ENCODE results near the gene RAVER1. TPM values are rescaled to one million over a fixed set of nuclear protein-coding genes. Genes with fewer than 3 reads are reported as not detected.

RAVER1 gene
- total and polyA plus RNA-seq, 10 of the 15 experiments (the other 5 are each of a cell fraction or from before 2014, with no cell fraction given): 0.03 to 87.0 (median 12.1) TPM

DNA sequence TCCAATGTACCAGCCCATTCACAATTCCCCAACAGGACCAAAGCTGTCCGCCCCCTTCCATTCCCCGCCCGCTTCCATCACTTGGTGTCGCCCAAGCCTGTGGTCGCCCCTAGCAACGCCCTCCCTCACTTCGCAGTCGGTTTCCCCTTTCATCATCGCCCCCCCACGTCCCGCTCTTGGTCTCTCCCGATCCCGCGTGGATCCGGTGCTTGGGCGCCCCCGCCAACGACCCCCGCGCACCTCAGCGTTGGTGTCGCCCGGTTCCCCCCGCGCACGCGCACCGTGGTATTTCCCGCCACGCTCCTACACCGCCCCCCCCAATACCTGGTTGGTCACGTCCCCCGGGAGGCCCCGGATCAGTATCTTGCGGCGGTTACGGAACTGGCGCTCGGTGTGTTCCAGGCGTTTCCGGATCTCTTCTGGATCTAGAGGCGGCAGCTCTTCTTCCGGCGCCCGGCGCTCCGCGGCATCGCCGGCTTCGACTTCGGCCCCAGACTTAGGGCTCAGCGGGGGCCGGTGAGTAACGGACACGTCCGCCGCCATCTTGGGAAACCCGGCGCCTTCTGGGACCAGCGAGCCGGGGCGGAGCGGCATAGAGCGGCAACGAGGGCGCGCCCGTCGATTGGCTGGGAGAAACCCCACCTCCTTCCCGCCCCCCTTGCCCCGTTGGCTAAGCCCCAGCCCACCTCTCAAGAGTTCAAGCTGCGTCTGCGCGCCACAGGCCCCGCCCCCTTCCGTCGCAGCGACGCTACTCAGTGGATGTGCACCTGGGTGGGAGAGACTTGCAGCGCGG lies at the start of gene RAVER1 (continued):
- TF ChIP-seq NFYB (IDR thresholded peaks at IDR 0.05; ENCODE audit: insufficient read depth, low read depth, low read length) (peak; percentile 81), ZNF274 (IDR thresholded peaks at IDR 0.05; ENCODE audit: insufficient read depth, insufficient read length) (no peak), TBL1XR1 (IDR thresholded peaks at IDR 0.05; ENCODE audit: low read depth, low read length) (no peak), RB1 (IDR thresholded peaks at IDR 0.05; ENCODE audit: borderline replicate concordance) (peak; percentile 83; the same call in 1 of the 2 replicates), NFXL1 (IDR thresholded peaks at IDR 0.05; ENCODE audit: borderline replicate concordance) (no peak), RELA (IDR thresholded peaks at IDR 0.05; ENCODE audit: borderline replicate concordance, partially characterized antibody) (no peak), CBFB (IDR thresholded peaks at IDR 0.05; ENCODE audit: low read depth) (peak; percentile 72), POLR2AphosphoS2 (IDR thresholded peaks at IDR 0.05; ENCODE audit: low read depth, low read length) (peak; percentile 95), RFX5 (IDR thresholded peaks at IDR 0.05; ENCODE audit: low read depth, low read length) (no peak), ZNF207 (IDR thresholded peaks at IDR 0.05; ENCODE audit: borderline replicate concordance) (peak; percentile 79), RAD51 (IDR thresholded peaks at IDR 0.05) (no peak), SREBF1 (IDR thresholded peaks at IDR 0.05; ENCODE audit: low read length) (peak; percentile 92), CREB1 (IDR thresholded peaks at IDR 0.05; ENCODE audit: low read depth) (peak; percentile 63; the same call in 1 of the 2 replicates), ZBED1 (IDR thresholded peaks at IDR 0.05; ENCODE audit: borderline replicate concordance) (0 out of 2 replicates have a peak, but pooled peaks have one; percentile 52)
- TF ChIP-seq, protein P1, sequence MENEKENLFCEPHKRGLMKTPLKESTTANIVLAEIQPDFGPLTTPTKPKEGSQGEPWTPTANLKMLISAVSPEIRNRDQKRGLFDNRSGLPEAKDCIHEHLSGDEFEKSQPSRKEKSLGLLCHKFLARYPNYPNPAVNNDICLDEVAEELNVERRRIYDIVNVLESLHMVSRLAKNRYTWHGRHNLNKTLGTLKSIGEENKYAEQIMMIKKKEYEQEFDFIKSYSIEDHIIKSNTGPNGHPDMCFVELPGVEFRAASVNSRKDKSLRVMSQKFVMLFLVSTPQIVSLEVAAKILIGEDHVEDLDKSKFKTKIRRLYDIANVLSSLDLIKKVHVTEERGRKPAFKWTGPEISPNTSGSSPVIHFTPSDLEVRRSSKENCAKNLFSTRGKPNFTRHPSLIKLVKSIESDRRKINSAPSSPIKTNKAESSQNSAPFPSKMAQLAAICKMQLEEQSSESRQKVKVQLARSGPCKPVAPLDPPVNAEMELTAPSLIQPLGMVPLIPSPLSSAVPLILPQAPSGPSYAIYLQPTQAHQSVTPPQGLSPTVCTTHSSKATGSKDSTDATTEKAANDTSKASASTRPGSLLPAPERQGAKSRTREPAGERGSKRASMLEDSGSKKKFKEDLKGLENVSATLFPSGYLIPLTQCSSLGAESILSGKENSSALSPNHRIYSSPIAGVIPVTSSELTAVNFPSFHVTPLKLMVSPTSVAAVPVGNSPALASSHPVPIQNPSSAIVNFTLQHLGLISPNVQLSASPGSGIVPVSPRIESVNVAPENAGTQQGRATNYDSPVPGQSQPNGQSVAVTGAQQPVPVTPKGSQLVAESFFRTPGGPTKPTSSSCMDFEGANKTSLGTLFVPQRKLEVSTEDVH (IDR thresholded peaks at IDR 0.05; ENCODE audit: low read depth, partially characterized antibody): peak; percentile 90
- TF ChIP-seq, protein P2, sequence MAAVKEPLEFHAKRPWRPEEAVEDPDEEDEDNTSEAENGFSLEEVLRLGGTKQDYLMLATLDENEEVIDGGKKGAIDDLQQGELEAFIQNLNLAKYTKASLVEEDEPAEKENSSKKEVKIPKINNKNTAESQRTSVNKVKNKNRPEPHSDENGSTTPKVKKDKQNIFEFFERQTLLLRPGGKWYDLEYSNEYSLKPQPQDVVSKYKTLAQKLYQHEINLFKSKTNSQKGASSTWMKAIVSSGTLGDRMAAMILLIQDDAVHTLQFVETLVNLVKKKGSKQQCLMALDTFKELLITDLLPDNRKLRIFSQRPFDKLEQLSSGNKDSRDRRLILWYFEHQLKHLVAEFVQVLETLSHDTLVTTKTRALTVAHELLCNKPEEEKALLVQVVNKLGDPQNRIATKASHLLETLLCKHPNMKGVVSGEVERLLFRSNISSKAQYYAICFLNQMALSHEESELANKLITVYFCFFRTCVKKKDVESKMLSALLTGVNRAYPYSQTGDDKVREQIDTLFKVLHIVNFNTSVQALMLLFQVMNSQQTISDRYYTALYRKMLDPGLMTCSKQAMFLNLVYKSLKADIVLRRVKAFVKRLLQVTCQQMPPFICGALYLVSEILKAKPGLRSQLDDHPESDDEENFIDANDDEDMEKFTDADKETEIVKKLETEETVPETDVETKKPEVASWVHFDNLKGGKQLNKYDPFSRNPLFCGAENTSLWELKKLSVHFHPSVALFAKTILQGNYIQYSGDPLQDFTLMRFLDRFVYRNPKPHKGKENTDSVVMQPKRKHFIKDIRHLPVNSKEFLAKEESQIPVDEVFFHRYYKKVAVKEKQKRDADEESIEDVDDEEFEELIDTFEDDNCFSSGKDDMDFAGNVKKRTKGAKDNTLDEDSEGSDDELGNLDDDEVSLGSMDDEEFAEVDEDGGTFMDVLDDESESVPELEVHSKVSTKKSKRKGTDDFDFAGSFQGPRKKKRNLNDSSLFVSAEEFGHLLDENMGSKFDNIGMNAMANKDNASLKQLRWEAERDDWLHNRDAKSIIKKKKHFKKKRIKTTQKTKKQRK (IDR thresholded peaks at IDR 0.05; ENCODE audit: low read depth, low read length): no peak
- TF ChIP-seq, protein P3, sequence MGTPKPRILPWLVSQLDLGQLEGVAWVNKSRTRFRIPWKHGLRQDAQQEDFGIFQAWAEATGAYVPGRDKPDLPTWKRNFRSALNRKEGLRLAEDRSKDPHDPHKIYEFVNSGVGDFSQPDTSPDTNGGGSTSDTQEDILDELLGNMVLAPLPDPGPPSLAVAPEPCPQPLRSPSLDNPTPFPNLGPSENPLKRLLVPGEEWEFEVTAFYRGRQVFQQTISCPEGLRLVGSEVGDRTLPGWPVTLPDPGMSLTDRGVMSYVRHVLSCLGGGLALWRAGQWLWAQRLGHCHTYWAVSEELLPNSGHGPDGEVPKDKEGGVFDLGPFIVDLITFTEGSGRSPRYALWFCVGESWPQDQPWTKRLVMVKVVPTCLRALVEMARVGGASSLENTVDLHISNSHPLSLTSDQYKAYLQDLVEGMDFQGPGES (IDR thresholded peaks at IDR 0.05): no peak
- TF ChIP-seq, protein P4, sequence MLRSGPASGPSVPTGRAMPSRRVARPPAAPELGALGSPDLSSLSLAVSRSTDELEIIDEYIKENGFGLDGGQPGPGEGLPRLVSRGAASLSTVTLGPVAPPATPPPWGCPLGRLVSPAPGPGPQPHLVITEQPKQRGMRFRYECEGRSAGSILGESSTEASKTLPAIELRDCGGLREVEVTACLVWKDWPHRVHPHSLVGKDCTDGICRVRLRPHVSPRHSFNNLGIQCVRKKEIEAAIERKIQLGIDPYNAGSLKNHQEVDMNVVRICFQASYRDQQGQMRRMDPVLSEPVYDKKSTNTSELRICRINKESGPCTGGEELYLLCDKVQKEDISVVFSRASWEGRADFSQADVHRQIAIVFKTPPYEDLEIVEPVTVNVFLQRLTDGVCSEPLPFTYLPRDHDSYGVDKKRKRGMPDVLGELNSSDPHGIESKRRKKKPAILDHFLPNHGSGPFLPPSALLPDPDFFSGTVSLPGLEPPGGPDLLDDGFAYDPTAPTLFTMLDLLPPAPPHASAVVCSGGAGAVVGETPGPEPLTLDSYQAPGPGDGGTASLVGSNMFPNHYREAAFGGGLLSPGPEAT (IDR thresholded peaks at IDR 0.05; ENCODE audit: low read depth): peak; percentile 98
- TF ChIP-seq, protein P5, sequence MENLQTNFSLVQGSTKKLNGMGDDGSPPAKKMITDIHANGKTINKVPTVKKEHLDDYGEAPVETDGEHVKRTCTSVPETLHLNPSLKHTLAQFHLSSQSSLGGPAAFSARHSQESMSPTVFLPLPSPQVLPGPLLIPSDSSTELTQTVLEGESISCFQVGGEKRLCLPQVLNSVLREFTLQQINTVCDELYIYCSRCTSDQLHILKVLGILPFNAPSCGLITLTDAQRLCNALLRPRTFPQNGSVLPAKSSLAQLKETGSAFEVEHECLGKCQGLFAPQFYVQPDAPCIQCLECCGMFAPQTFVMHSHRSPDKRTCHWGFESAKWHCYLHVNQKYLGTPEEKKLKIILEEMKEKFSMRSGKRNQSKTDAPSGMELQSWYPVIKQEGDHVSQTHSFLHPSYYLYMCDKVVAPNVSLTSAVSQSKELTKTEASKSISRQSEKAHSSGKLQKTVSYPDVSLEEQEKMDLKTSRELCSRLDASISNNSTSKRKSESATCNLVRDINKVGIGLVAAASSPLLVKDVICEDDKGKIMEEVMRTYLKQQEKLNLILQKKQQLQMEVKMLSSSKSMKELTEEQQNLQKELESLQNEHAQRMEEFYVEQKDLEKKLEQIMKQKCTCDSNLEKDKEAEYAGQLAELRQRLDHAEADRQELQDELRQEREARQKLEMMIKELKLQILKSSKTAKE (IDR thresholded peaks at IDR 0.05; ENCODE audit: low read depth, poor library complexity, severe bottlenecking): peak; percentile 63

All from GM12878 (cell line).